IPS DF 19.7 (cell line): ENCODE results near the gene PATJ.
A peak's percentile ranks its signal among the peaks of the same experiment; 100 is the strongest.
"Not testable (repeated sequence)": the region's sequence is repeated elsewhere in the genome, so short reads cannot be mapped to it uniquely, and the experiment has no call there.

Experiments
- DNase-seq: peaks from one replicate; pipeline ENCODE4 v3.0.0-alpha.2; 2013; ENCODE audit warnings: low read depth, low spot score

The PATJ gene

GRCh38 chr1:61950418-61950817 lies 208.1 kb downstream of the PATJ start:
- no peak for DNase-seq

- DNase-seq: no peak
These were observed 209.7 kb downstream of the PATJ start for GRCh38 chr1:61951731-61952580.

GRCh38 chr1:61952675-61953074 lies 210.4 kb downstream of the PATJ start:
- no peak for DNase-seq

GRCh38 chr1:61953076-61953789 lies 211.0 kb downstream of the PATJ start:
- no peak for DNase-seq

GRCh38 chr1:61953790-61954150 lies 211.5 kb downstream of the PATJ start:
- no peak for DNase-seq

- no peak for DNase-seq
These were observed 213.0 kb downstream of the PATJ start for GRCh38 chr1:61955261-61955660.

GRCh38 chr1:61956016-61956645 lies 213.9 kb downstream of the PATJ start:
- no peak for DNase-seq

GRCh38 chr1:61956784-61957183 lies 214.5 kb downstream of the PATJ start:
- DNase-seq: no peak

GRCh38 chr1:61961009-61961408 lies 218.7 kb downstream of the PATJ start:
- DNase-seq: no peak

- DNase-seq: no peak
These were observed 220.4 kb downstream of the PATJ start for GRCh38 chr1:61962631-61963030.

GRCh38 chr1:61966450-61967225 lies 224.4 kb downstream of the PATJ start:
- not testable (repeated sequence) for DNase-seq

- no peak for DNase-seq
These were observed 225.5 kb downstream of the PATJ start for GRCh38 chr1:61967750-61968149.

GRCh38 chr1:61968869-61969268 lies 226.6 kb downstream of the PATJ start:
- no peak for DNase-seq

- DNase-seq: no peak
These were observed 231.0 kb downstream of the PATJ start for GRCh38 chr1:61973100-61973837.

- DNase-seq: no peak
These were observed 233.4 kb downstream of the PATJ start for GRCh38 chr1:61975638-61976037.

GRCh38 chr1:61976566-61976965 lies 234.3 kb downstream of the PATJ start:
- no peak for DNase-seq

- no peak for DNase-seq
These were observed 236.5 kb downstream of the PATJ start for GRCh38 chr1:61978796-61979195.

GRCh38 chr1:61979729-61980128 lies 237.4 kb downstream of the PATJ start:
- no peak for DNase-seq

- peak; percentile 7 for DNase-seq
These were observed 238.3 kb downstream of the PATJ start for GRCh38 chr1:61980561-61980960.

GRCh38 chr1:61981870-61982660 lies 239.8 kb downstream of the PATJ start:
- no peak for DNase-seq
